Activated CD8-positive, alpha-beta memory T cell treated with anti-CD3 and anti-CD28 coated beads for 48 hours (primary cell): ENCODE results near the gene TNFAIP8L1.

Experiments used
- DNase-seq, 3 experiments: peaks; one replicate each; pipeline ENCODE4 v3.0.0-alpha.2; 2020; ENCODE audit warnings: low read depth in 2 of 3, low spot score in 2 of 3

Gene TNFAIP8L1

GRCh38 chr19:4699826-4700692, 60.7 kb downstream of the TNFAIP8L1 start:
- no peak for DNase-seq

GRCh38 chr19:4700693-4700970, 61.3 kb downstream of the TNFAIP8L1 start:
- DNase-seq: no peak

- DNase-seq: no peak
These were observed 62.2 kb downstream of the TNFAIP8L1 start for GRCh38 chr19:4701557-4701956.

GRCh38 chr19:4702764-4703163, 63.4 kb downstream of the TNFAIP8L1 start:
- DNase-seq: no peak

- DNase-seq: no peak
These were observed 64.5 kb downstream of the TNFAIP8L1 start for GRCh38 chr19:4703671-4704316.

GRCh38 chr19:4704317-4704673, 65.0 kb downstream of the TNFAIP8L1 start:
- DNase-seq: no peak
